ENCODE data around the gene HOXD1.

HOXD1 gene

DNA sequence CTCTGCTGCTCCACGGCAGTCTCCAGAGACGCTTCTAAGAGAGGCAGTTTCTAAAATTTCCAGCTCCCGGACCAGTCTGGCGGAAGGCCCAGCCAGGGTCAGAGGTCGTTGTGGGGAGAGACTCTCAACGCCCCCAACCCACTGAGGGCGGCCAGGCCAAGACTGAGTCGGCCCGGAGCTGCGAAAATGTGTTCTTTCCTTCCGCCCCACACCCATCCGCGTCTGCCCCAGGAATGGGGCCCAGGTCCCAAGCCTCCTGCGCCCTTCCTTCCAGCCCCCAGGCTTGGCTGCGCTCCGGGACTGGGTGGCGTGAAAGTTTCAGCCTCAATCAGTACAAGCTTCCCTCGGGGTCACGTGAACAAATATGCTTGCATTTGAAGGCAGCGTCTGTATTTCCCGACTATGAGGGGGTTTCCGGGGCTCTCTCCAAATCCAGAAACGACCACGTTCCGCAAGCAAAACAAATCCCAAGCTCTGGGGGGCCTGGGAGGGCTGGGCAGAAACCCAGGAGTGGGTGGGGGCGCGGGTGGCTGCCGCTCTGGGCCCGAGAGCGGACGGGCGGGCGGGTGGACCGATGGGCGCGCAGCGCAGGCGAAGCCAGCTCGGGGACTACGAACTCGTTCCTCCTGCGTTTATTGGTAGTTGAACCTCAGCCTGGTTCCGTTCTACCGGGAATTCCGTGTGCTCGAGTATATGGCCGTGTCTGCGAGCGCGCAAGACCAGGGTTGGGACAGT, 28.1 kb upstream of the HOXD1 start:
- TF ChIP-seq EZH2phosphoT487 (IDR thresholded peaks at IDR 0.05; ENCODE audit: borderline replicate concordance, low read length), result no peak
- TF ChIP-seq, protein P1, sequence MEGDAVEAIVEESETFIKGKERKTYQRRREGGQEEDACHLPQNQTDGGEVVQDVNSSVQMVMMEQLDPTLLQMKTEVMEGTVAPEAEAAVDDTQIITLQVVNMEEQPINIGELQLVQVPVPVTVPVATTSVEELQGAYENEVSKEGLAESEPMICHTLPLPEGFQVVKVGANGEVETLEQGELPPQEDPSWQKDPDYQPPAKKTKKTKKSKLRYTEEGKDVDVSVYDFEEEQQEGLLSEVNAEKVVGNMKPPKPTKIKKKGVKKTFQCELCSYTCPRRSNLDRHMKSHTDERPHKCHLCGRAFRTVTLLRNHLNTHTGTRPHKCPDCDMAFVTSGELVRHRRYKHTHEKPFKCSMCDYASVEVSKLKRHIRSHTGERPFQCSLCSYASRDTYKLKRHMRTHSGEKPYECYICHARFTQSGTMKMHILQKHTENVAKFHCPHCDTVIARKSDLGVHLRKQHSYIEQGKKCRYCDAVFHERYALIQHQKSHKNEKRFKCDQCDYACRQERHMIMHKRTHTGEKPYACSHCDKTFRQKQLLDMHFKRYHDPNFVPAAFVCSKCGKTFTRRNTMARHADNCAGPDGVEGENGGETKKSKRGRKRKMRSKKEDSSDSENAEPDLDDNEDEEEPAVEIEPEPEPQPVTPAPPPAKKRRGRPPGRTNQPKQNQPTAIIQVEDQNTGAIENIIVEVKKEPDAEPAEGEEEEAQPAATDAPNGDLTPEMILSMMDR (IDR thresholded peaks at IDR 0.05; ENCODE audit: low read depth, low read length, poor library complexity, severe bottlenecking), result no peak
- Histone ChIP-seq H3K4me1 (ENCODE audit: control insufficient read depth, low read length) (no peaks in the 10 kb centered on the region), H3K9me3 (ENCODE audit: control insufficient read depth, insufficient read depth, low read length) (no peaks in the 10 kb centered on the region; the same call in 1 of the 2 replicates), H4K20me1 (ENCODE audit: control insufficient read depth, insufficient read depth, low read depth, low read length) (no peaks in the 10 kb centered on the region), H3K36me3 (ENCODE audit: control insufficient read depth, low read length) (no peaks in the 10 kb centered on the region), H3K79me2 (ENCODE audit: control insufficient read depth, low read length) (no peaks in the 10 kb centered on the region), H3K4me2 (ENCODE audit: low read length) (no peak overlapping the region), H3F3A (ENCODE audit: control insufficient read depth, insufficient read depth) (no peaks in the 10 kb centered on the region), H3K9me2 (replicated peaks; ENCODE audit: control insufficient read depth, low read length) (no peaks in the 10 kb centered on the region), H3K27ac (ENCODE audit: low read depth, low read length) (no peak overlapping the region), H3K27me3 (ENCODE audit: control insufficient read depth, low read length) (no peaks in the 10 kb centered on the region), H3K4me3 (ENCODE audit: low read length) (no peak overlapping the region)

DNA sequence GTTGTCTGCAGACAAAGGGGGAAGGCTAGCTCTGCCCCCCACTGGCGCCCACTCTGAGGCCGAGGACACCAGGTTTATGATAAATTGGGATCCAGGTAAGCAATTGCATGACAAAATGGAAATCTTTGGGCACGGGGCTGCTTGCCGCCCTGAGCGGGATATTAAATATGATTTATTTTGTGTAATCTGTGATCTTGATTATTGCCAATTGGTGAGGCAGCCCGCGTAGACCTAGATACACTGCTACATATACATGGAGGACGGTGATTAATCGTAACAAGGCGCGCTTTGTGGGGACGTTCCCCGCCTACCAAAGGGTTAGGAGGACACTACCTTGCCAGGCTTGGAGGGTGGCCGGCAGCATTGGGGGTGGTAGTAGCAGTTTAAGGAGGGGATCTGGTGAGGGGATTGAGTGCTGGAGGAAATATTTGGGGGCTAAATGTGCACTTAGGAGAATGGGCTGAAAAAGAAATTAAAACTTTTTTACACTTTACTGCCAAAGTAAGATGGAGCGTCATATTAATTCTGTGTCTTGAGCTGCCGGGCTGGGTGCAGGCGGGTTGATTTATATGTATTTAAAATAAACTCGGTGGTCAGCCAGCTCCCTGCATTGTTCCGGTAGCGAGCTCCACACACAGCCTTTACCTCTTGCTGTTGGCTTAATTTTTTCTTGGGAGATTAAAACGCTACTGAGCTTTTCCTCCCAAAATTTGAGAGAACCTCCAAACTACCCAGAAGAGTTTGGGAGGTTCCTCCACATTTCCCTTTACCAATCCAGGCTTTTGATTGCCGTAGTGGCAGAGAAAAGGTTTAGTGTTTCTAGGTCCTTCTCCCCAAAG, 27.3 kb upstream of the HOXD1 start:
- no peak overlapping the region for H3K4me3 ChIP-seq (ENCODE audit: low read length)
- TF ChIP-seq, protein P1 (IDR thresholded peaks at IDR 0.05; ENCODE audit: low read depth, low read length, poor library complexity, severe bottlenecking), result no peak
- TF ChIP-seq EZH2phosphoT487 (IDR thresholded peaks at IDR 0.05; ENCODE audit: borderline replicate concordance, low read length), result no peak
- H3K79me2 ChIP-seq (ENCODE audit: control insufficient read depth, low read length), result no peaks in the 10 kb centered on the region
- H3K27ac ChIP-seq (ENCODE audit: low read depth, low read length), result no peak overlapping the region
- no peaks in the 10 kb centered on the region for H3K27me3 ChIP-seq (ENCODE audit: control insufficient read depth, low read length)
- no peaks in the 10 kb centered on the region; the same call in 1 of the 2 replicates for H3K9me3 ChIP-seq (ENCODE audit: control insufficient read depth, insufficient read depth, low read length)
- H3K9me2 ChIP-seq (replicated peaks; ENCODE audit: control insufficient read depth, low read length), result no peaks in the 10 kb centered on the region
- no peaks in the 10 kb centered on the region for H3K36me3 ChIP-seq (ENCODE audit: control insufficient read depth, low read length)
- H3F3A ChIP-seq (ENCODE audit: control insufficient read depth, insufficient read depth), result no peaks in the 10 kb centered on the region
- H3K4me2 ChIP-seq (ENCODE audit: low read length), result no peak overlapping the region
- no peaks in the 10 kb centered on the region for H3K4me1 ChIP-seq (ENCODE audit: control insufficient read depth, low read length)
- H4K20me1 ChIP-seq (ENCODE audit: control insufficient read depth, insufficient read depth, low read depth, low read length), result no peaks in the 10 kb centered on the region

DNA sequence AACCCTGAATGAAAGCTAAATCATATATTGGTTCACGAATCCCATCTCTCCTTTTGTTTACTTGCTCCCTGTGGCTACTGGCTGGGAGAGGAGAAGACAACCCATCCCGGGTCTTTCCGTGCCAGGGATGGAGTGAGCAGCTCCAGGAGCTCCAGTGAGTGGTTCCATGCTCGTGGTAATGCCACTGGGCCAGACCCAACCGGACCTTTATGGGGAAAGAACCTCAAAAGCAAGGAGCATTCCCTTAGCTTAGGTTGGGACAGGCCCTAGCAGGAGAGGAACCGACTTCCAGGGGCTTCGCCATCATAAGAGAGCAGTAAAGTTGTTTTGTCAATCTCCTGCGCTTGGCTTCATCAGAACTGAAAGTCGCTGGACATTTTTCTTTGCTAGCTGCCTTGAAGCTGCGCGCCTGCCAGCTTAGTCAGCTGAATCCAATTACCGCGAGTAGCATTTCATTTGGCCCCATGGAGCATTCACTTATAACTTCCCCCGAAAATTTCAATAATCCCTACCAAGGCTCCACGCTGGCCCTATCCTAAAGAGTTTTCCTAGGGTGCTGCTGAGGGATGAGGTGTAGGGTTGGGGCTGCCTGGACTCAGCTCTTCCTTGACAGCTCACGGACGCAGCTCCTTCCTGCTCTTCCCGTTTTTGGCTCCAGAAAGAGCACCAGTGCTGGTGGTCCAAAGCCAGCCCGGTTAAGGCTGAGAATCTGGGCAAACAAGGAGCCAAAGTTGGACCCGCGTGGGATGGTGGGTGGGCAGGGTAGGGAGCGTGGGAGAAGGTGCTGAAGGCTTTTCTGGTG, 26.4 kb upstream of the HOXD1 start:
- Histone ChIP-seq H3F3A (ENCODE audit: control insufficient read depth, insufficient read depth) (no peaks in the 10 kb centered on the region), H3K9me2 (replicated peaks; ENCODE audit: control insufficient read depth, low read length) (no peaks in the 10 kb centered on the region), H3K79me2 (ENCODE audit: control insufficient read depth, low read length) (no peaks in the 10 kb centered on the region), H3K4me3 (ENCODE audit: low read length) (no peak overlapping the region), H3K4me2 (ENCODE audit: low read length) (no peak overlapping the region), H3K9me3 (ENCODE audit: control insufficient read depth, insufficient read depth, low read length) (no peaks in the 10 kb centered on the region; the same call in 1 of the 2 replicates), H3K36me3 (ENCODE audit: control insufficient read depth, low read length) (no peaks in the 10 kb centered on the region), H3K27ac (ENCODE audit: low read depth, low read length) (no peak overlapping the region), H3K27me3 (ENCODE audit: control insufficient read depth, low read length) (no peaks in the 10 kb centered on the region), H4K20me1 (ENCODE audit: control insufficient read depth, insufficient read depth, low read depth, low read length) (no peaks in the 10 kb centered on the region), H3K4me1 (ENCODE audit: control insufficient read depth, low read length) (no peaks in the 10 kb centered on the region)
- TF ChIP-seq EZH2phosphoT487 (IDR thresholded peaks at IDR 0.05; ENCODE audit: borderline replicate concordance, low read length), result no peak
- TF ChIP-seq, protein P1 (IDR thresholded peaks at IDR 0.05; ENCODE audit: low read depth, low read length, poor library complexity, severe bottlenecking), result no peak
